Activated CD8-positive, alpha-beta memory T cell treated with anti-CD3 and anti-CD28 coated beads for 48 hours (primary cell): ENCODE data around the gene CDCA3.
A peak's percentile ranks its signal among the peaks of the same experiment; 100 is the strongest.

Source experiments
- DNase-seq, 3 experiments: peaks; one replicate each; pipeline ENCODE4 v3.0.0-alpha.2; 2020; ENCODE audit warnings: low read depth in 2 of 3, low spot score in 2 of 3

Gene CDCA3

GRCh38 chr12:6833189-6833890 lies 17.7 kb downstream of the CDCA3 start:
- DNase-seq: no peak

GRCh38 chr12:6832125-6832524 lies 19.0 kb downstream of the CDCA3 start:
- DNase-seq: no peak

GRCh38 chr12:6831450-6831995 lies 19.6 kb downstream of the CDCA3 start:
- no peak for DNase-seq

- DNase-seq: no peak
These were observed 20.1 kb downstream of the CDCA3 start for GRCh38 chr12:6830999-6831398.

DNA sequence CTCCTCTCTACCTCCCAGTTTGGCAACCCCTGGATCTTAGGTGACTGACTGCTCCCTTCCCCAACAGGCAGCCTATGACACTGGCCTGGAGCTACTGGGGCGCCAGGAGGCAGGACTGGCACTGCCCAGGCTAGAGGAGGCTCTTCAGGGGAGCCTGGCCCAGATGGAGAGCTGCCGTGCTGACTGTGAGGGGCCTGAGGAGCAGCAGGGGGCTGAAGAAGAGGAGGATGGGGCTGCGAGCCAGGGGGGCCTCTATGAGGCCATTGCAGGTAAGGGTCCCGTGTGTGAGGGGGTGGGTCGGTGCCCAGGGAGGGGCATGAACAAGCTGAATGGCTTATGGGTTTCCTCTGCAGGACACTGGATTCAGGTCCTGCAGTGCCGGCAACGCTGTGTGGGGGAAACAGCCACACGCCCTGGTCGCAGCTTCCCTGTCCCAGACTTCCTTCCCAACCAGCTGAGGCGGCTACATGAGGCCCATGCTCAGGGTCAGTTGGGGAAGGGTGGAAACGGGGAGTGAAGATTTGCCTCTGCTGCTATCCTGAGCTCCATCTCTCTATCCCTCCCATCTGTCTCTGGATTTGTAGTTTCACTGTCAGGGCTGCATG lies 20.7 kb downstream of the CDCA3 start:
- no peak for DNase-seq

DNA sequence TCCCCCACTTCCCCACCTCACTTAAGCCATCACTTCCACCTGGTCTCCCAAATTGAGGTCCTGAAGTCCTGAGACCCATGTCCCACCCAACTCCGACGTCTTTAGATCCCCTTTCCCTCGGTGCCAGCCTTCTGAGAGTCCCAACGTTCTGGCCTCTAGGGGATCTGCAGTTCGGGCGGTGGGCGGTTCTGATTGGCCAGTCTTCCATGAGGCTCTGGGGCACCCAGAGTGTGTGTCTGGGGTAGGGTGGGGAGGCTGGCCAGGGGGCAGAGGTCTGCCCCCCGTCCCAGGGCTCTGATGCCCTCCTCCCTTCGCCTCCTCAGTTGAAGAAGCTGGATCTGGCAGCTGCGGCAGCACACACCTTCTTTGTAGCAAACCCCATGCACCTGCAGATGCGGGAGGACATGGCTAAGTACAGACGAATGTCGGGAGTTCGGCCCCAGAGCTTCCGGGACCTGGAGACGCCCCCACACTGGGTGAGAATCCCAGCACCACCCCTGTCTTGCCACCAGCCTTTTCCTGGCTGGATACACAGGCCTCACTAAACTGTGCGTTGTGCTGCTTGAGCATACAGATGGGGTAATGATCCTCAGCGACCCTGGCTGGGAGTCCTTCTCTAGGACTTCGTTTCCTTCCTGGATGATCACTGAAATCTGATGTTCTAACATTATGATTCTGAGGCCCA lies 21.4 kb downstream of the CDCA3 start:
- DNase-seq: no peak

GRCh38 chr12:6828781-6829535 lies 22.1 kb downstream of the CDCA3 start:
- DNase-seq: no peak

- DNase-seq: no peak
These were observed 22.9 kb downstream of the CDCA3 start, which contains the start of gene P3H3 for GRCh38 chr12:6827982-6828780. P3H3 (plus strand) TSS chr12:6828407; CDS start chr12:6828441, 34 bp downstream.

DNA sequence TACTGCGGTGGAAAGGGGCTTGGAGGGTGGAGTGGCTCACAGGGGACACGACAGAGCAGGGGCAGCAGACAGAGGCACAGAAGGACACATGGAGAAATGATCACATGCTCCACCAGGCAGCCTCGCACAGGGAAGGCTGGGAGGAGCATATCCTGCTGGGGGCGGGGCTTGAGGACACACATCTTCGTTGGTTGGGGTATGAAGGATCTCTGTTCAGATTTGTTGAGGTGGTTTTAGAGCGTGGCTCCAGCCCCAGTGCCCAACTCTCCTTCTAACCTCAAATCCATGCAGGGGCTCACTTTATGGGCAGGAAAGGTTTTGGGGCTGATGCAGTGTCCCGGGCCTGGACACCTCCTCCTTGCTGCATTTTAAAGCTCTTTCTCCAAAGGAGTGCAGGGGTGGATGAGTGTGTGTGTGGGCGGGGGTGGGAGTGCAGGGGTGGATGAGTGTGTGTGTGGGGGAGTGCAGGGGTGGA lies 23.6 kb downstream of the CDCA3 start:
- no peak for DNase-seq

GRCh38 chr12:6826734-6827436 lies 24.2 kb downstream of the CDCA3 start:
- no peak for DNase-seq

GRCh38 chr12:6826125-6826733 lies 24.9 kb downstream of the CDCA3 start:
- no peak for DNase-seq

- DNase-seq: peak; percentile 49 to 87 (median 80)
These were observed 25.5 kb downstream of the CDCA3 start for GRCh38 chr12:6825398-6826124.

GRCh38 chr12:6824901-6825381 lies 26.1 kb downstream of the CDCA3 start:
- no peak for DNase-seq

DNA sequence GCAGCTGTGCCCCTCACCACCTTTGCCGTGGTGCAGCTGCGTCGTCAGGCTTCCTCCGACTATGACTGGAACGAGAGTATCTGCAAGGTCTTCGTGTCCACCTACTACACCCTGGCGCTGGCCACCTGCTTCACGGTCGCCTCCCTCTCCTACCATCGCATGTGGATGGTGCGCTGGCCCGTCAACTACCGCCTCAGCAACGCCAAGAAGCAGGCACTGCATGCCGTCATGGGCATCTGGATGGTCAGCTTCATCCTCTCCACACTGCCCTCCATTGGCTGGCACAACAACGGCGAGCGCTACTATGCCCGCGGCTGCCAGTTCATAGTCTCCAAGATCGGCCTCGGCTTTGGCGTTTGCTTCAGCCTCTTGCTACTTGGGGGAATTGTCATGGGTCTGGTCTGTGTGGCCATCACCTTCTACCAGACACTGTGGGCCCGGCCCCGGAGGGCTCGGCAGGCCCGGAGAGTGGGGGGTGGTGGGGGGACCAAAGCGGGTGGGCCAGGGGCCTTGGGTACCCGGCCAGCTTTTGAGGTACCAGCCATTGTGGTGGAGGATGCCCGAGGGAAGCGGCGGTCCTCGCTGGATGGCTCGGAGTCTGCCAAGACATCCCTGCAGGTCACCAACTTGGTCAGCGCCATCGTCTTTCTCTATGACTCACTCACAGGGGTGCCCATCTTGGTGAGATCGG lies 26.9 kb downstream of the CDCA3 start:
- DNase-seq: no peak

DNA sequence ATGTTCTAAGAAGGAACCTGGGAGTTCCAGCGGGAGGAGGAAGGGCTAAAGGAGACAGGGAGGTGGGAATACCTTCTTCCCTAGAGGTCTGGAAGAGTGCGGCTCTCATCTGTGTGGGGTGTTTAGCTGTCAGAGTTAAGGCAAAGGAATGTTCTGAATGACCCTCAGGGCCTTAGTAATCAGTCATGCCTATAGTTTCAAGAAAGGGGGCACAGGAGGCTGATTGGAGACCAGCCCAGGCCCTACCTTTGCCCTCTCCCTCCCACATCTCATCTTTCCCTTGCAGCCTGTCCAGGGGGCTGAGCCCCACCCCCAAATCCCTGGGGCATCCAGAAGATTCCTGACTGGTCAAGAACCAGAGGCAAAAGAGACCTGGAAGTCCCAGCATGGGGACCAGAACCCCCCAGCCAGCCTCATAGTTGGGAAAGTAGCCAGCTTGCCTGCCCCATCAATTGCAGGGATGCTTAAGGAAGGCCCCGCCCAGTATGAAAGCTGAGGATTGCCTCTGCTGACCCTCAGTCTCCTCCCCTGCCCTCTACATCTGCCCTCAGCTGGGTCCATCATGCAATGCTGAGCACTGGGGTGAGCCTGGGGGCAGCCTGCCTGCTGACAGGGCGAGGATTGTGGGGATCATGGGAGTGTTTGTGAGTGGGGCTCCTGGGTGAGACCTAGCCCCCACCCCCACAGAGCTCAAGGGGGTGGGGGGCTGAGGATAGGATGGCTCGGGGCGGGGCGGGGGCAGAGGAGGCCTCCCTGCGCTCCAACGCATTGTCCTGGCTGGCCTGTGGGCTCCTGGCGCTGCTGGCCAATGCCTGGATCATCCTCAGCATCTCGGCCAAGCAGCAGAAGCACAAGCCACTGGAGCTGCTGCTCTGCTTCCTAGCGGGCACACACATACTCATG lies 27.7 kb downstream of the CDCA3 start:
- no peak for DNase-seq

GRCh38 chr12:6822426-6823135 lies 28.5 kb downstream of the CDCA3 start:
- DNase-seq: no peak
